SW 1271 (cell line): Measurements from ENCODE around the gene FRMD8.

ENCODE experiments used
- DNase-seq, 2 experiments: peaks; one replicate each; lab custom pipeline; 2025; lab: John Stamatoyannopoulos, UW

Gene FRMD8

DNA sequence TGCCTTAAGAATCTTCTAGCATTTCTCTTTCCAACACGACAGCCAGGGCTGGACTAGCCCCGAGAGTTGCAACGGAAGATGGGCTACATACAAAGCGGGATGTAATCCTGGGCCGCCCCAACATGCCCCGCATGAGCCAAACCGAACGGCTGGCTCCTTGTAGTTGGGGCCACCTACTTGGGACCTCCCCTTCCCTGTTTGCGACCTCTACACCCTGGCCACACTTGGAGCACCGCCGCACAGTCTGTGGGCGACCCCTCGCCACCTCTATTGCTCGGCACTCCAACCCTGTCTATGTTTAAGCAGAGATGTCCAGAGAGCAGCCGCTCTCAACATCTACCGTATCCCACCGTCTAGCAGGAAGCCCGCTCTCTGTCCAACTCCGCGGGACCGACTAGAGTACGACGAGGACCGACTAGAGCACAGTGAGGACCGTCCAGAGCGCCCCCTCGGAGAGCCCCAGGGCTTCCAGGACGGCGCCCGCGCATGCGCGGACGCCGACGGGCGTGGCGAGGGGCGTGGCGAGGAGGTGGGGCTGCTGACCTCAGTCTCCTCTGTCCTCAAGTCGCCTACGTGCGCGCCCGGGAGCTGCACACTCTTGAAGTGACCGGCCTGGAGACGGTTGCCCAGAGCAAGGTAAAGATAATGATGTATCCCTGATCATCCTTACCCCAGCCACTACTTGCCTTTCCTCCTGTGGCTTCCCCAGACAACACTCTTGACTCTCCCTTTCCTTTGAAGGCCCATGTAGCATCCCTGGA is 68.4 kb downstream of the FRMD8 start:
- DNase-seq, result peak in 1 of 2 experiments; percentile 52

DNA sequence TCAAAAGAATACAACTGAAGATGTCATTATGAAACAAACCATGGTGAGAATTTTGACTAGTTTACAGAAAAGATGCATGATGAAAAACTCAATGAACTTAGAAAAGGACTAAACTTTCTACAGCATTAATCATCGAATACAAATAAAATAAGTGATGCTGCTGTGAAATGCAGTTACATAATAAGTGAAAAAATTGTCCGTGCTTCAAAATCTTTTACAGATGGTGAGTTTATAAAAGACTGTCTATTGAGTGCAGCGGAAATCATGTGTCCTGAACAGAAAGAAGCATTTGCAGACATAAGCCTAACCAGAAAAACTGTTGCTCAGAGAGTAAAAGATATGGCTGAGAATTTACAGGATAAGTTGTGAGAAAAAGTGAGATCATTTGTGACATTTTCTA is 70.0 kb downstream of the FRMD8 start:
- DNase-seq, result no peak

DNA sequence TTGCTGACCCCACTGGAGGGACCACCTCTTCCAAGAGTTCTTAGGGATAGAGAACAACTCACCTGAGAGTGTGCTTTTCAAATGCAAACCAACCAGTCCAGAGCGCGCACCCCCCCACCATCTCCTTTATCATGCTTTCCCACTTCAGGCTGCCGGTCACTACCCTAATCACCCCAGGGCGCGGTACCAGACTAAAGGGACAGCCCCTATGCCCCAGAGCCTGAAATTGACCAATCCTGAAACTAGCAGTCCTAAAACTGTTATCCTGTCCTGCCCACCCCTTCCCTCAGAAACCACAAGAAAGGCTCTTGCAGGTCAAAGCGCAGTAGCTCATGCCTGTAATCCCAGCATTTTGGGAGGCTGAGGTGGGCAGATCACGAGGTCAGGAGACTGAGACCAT is 73.1 kb downstream of the FRMD8 start:
- DNase-seq, result no peak
